ENCODE data around the gene CCDC47. TPM values are rescaled to one million over a fixed set of nuclear protein-coding genes. Genes with fewer than 3 reads are reported as not detected.
A peak's percentile ranks its signal among the peaks of the same experiment; 100 is the strongest.

The CCDC47 gene
- polyA plus RNA-seq, 1 donor = 110 TPM

GRCh38 chr17:63786971-63787711 is 13.7 kb upstream of the CCDC47 start:
- DNase-seq = no peak

- no peak for DNase-seq
Observed at GRCh38 chr17:63786117-63786516, 12.7 kb upstream of the CCDC47 start.

DNA sequence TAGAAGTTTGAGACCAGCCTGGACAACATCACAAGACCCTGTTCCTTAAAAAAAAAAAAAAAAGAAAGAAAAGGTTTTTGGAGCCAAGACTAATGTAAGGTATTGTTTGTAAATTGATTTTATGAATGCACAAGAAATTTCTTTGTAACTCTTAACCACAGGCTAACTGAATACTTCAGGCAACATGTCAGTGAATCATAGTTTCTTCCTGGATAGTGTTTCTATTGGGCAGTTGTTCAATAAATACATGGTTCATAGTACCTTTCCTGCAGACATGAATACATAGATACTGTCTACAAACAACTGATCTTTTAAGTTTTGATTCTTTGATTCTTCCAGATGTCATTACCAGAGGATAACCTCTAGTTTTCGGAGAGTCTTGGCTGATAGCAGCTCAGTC is 12.2 kb upstream of the CCDC47 start:
- no peak for DNase-seq

DNA sequence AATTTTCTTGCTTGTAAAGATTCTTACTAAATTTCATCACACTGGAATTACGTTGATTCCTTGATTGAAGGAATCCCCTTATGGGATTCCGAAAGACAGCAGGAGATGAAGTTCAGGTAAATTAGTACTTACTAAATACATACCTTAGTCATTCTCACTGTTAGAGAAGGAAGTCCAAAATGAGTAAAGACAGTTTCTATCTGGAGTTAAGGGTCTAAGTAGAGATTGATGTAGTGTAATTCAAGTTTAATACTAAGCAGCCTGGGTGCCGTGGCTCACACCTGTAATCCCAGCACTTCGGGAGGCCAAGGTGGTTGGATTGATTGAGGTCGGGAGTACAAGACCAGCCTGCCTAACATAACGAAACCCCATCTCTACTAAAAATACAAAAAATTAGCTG is 10.1 kb upstream of the CCDC47 start:
- DNase-seq = no peak

- DNase-seq = no peak
Observed at GRCh38 chr17:63780928-63781327, 7.5 kb upstream of the CCDC47 start.

DNA sequence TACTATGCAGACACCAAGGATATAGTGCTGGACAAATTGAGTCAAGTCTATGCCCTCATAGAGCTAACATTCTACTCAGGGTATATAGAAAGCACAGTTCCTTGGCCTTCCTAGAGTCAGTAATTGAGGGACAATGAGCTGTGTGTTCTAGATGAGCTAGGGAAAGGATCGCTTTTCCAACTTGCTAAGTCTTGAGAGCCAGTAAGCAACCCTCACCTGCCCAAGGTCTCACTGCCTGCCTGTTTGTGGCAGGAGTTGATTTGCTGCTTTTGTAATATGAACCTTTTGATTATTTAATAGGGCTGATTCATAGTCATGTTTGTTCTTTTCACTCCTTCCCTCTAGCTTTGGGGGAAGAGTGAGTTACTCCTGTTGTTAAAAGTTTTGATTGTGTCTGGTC is 7.1 kb upstream of the CCDC47 start:
- no peak for DNase-seq

- no peak for DNase-seq
Observed at GRCh38 chr17:63775420-63775819, 2.0 kb upstream of the CCDC47 start.

DNA sequence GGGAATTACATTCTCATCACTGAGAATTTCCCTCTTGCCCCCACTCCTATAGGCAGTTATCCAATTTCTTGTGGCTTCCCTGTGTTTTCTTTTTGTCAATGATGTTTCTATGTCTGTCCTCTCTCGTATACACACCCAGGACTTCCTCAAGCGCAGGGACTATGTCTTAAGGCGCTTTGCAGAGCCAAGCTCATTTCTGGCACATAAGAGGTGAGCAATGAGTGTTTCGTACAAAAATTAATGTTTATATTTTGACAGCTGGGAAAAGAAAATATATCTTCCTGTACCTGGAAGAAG is 1.5 kb upstream of the CCDC47 start:
- DNase-seq = no peak

- peak; percentile 34 for DNase-seq
Observed at GRCh38 chr17:63774141-63774968, 958 bp upstream of the CCDC47 start, which contains the start of gene DDX42. Gene DDX42 (plus strand): TSS chr17:63774170. CDS start chr17:63787050, 12,880 bp downstream.

- DNase-seq = no peak
Observed at GRCh38 chr17:63772801-63773271, 561 bp downstream of the CCDC47 start.

- no peak for DNase-seq
Observed at GRCh38 chr17:63768433-63768832, 5.0 kb downstream of the CCDC47 start.

DNA sequence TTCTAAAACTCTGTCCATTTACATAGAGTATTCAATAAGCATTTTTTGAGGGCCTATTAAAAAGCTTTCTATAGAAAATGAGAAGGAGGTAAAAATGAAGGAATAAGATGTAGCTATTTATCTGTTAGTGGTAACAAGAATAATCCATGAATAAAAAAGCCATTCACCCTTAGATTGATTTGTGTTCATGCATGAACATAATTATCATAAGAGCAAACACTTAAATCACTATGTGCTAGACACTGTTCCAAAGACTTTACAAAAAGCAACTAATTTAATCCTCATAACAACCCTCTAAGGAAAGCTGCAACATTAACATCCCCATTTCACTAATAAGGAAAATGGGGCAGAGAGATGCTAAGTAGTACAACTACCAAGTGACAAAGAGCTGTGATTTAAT is 6.6 kb downstream of the CCDC47 start:
- DNase-seq = no peak

DNA sequence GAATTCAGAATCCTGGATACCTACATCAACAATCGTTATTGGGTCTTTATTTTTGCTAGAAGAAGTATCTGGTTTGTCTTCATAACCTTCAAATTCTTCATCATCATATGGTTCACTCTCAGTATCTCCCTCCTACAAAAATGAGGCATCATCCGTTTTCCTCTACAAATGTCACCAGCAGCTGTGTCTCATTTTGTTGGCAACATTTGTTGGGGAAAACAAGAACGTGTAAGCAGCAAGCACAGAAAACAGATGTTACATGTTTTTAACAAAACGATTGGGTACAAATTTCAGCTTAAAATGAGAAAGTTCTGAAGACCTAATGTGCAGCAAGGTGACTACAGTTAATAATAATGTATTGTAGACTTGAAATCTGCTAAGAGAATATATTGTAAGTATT is 8.7 kb downstream of the CCDC47 start:
- no peak for DNase-seq

- no peak for DNase-seq
Observed at GRCh38 chr17:63762161-63763078, 11.0 kb downstream of the CCDC47 start.

DNA sequence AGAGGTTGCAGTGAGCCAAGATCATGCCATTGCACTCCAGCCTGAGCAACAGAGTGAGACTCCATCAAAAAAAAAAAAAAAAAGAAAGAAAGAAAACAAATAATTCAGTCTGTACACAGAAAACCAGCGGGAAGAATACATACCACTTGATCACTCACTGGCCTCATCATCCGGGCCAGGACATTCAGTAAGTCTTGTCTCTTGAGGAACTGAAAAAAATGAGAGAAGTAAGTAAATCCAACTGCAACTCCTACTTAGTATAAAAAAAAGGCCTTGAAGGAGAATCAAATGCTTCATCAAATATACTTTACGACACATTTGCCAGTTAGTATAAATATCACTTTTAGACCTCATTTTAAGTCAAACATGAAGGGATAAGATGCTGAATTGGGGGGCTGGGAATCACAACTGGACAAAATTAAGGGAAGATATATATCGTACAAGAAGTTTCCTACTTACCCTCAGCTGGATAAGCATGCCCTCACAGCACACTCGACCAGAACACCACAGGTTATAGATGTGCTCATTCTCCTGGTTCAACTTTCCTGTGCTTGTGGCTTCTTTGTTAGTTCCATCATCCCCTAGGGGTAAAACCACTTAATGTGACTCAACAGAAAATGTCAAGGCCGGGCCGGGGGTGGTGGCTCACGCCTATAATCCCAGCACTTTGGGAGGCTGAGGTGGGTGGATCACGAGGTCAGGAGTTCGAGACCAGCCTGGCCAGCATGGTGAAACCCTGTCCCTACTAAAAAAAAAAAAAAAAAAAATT is 12.4 kb downstream of the CCDC47 start:
- no peak for DNase-seq

- no peak for DNase-seq
Observed at GRCh38 chr17:63758428-63758827, 15.0 kb downstream of the CCDC47 start.

DNA sequence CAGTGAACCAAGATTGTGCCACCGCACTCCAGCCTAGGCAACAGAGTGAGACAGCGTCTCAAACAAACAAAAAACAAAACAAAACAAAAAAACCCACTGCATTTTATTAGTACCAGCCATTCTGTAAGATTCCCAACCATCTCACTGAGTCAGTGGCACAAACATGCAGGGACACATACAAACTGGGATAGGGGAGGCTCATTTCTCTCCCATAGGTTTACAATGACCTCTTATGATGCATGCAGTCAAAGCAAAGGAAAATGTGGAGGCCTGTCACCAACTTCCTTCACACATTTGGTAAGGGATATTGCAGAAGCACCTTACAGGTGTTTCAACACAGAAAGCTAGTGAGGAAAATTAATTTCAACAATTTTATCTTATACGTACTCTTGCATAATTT is 19.4 kb downstream of the CCDC47 start:
- no peak for DNase-seq

- no peak for DNase-seq
Observed at GRCh38 chr17:63753215-63753614, 20.2 kb downstream of the CCDC47 start.

GRCh38 chr17:63752707-63753106 is 20.7 kb downstream of the CCDC47 start:
- DNase-seq = no peak

GRCh38 chr17:63751806-63752205 is 21.6 kb downstream of the CCDC47 start:
- DNase-seq = no peak

DNA sequence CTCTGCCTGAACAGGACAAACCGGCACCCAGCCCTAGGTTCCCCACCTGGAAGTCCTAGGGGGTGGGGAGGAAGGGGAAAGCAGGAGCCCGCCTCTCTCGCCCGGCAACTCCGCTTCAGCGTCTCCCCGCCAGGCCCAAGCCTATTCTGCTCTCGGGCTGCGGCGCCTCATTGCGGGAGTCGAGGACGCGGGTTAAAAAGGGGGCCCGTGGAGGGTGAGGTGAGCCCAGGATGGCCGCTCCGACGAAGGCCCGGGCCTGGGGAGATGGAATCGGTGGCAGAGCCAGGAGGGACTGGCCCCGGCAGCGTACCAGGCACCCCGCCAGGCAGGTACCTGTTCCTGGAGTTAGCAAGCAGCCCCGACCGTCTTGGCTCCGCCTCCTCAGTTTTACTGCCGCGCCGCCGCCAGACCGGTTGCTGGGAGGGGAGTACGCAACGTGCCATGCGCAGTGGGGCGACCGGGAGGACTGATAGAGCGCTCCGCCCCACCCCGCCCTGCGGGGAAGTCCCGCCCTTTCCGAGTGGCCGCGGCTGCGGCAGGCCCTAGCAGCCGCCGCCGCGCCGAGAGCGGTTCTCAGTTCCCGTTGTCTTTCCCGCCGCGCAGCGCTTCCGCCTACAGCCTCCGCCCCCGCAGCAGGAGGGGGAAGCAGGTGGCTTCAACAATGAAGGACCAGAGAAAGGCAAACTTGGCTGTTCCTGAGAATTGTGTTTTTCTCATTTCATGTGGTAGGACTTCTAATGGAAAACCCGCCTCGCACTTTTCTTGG is 31.8 kb downstream of the CCDC47 start, which contains the start of gene STRADA:
Gene STRADA, minus strand, starts transcription at position 392 of the 766 bp plus-strand sequence. CDS start 13,430 bp downstream, outside the sequence.
- DNase-seq = peak; percentile 97
